ENCODE results near the gene OR2AT4. TPM values are rescaled to one million over a fixed set of nuclear protein-coding genes. Genes with fewer than 3 reads are reported as not detected.
A peak's percentile ranks its signal among the peaks of the same experiment; 100 is the strongest.

OR2AT4 gene
- total and polyA plus RNA-seq, 2 experiments from 2014 or later, result not detected

DNA sequence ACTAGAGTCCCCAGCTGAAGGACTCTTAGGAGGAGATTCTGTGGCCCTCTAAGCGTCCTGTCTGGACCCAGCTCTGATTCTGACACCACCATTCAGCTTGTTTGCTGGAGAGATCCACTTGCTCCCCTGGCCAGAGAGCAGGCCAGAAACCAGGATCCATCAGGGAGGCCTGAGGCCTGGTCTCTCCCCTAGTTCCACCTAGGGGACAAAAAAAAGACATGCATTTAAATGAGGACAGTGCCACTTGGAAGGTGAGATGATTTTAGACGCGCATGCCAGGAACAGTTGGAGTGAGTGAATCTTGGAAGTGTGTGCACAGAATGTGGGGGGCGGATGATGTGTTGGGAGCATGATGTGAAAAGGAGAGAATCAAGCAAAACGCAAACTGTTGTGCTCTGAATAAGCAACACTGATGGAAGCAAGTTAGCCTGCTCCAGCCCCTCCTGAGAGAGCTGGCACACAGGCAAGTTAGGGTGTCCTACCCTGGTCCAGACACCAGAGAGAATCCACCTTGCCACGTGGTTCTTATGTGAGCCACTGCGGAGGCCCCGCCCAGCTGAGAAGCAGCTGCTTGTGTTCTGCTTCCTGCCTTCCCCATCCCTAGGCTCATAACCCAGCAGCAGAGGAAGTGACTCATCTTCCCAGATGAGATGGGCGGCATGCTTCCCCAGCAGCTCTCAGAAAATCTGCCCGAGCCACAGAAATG lies 46.2 kb upstream of the OR2AT4 start:
- peak in 1 of 2 donors; percentile 95 for DNase-seq (ENCODE audit: low read depth in 1 of 2, low spot score in 1 of 2)
- Histone ChIP-seq H3K36me3 (no peaks in the 10 kb centered on the region), H3K4me3 (no peak overlapping the region), H3K4me1 (ENCODE audit: low read depth) (peaks cover 15% of the 10 kb centered on the region), H3K27ac (no peak overlapping the region), H3K27me3 (no peaks in the 10 kb centered on the region), H3K9me3 (ENCODE audit: low read depth) (no peaks in the 10 kb centered on the region)
- TF ChIP-seq, protein P1, sequence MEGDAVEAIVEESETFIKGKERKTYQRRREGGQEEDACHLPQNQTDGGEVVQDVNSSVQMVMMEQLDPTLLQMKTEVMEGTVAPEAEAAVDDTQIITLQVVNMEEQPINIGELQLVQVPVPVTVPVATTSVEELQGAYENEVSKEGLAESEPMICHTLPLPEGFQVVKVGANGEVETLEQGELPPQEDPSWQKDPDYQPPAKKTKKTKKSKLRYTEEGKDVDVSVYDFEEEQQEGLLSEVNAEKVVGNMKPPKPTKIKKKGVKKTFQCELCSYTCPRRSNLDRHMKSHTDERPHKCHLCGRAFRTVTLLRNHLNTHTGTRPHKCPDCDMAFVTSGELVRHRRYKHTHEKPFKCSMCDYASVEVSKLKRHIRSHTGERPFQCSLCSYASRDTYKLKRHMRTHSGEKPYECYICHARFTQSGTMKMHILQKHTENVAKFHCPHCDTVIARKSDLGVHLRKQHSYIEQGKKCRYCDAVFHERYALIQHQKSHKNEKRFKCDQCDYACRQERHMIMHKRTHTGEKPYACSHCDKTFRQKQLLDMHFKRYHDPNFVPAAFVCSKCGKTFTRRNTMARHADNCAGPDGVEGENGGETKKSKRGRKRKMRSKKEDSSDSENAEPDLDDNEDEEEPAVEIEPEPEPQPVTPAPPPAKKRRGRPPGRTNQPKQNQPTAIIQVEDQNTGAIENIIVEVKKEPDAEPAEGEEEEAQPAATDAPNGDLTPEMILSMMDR (IDR thresholded peaks at IDR 0.05; ENCODE audit: low read depth, low read length), result no peak

GRCh38 chr11:75141166-75141565 lies 44.5 kb upstream of the OR2AT4 start:
- no peak overlapping the region for H3K27ac ChIP-seq
- H3K27me3 ChIP-seq, result peaks cover 5% of the 10 kb centered on the region
- H3K36me3 ChIP-seq, result no peaks in the 10 kb centered on the region
- TF ChIP-seq, protein P1 (IDR thresholded peaks at IDR 0.05; ENCODE audit: low read depth, low read length), result no peak
- no peak for DNase-seq (ENCODE audit: low read depth in 1 of 2, low spot score in 1 of 2)
- no peaks in the 10 kb centered on the region for H3K9me3 ChIP-seq (ENCODE audit: low read depth)
- peaks cover 5% of the 10 kb centered on the region for H3K4me1 ChIP-seq (ENCODE audit: low read depth)
- no peak overlapping the region for H3K4me3 ChIP-seq

GRCh38 chr11:75140269-75141138 lies 43.8 kb upstream of the OR2AT4 start:
- TF ChIP-seq, protein P1 (IDR thresholded peaks at IDR 0.05; ENCODE audit: low read depth, low read length), result peak; percentile 98
- H3K36me3 ChIP-seq, result no peaks in the 10 kb centered on the region
- H3K27me3 ChIP-seq, result peaks cover 5% of the 10 kb centered on the region
- H3K4me1 ChIP-seq (ENCODE audit: low read depth), result peaks cover under 1% of the 10 kb centered on the region
- peak; percentile 49 to 60 for DNase-seq (ENCODE audit: low read depth in 1 of 2, low spot score in 1 of 2)
- H3K27ac ChIP-seq, result no peak overlapping the region
- H3K4me3 ChIP-seq, result no peak overlapping the region
- H3K9me3 ChIP-seq (ENCODE audit: low read depth), result no peaks in the 10 kb centered on the region

DNA sequence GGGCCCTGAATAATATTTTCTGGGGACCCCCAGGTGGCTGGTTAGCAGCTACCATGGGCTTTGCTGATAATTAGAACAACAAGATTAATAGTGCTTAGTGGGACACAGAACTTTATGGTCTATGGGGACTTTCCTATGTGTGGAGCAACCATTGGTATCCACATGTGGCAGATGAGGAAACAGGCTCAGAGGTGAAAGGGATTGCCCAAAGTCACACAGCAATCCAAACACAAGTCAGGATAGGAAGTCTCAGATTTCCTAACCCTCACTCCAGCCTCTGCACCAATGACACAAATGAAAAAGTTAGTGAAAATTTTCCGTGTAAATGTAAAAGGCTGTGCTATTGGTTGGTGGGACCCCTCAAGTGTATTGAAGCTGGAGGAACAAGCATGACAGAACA lies 39.0 kb upstream of the OR2AT4 start:
- Histone ChIP-seq H3K9me3 (ENCODE audit: low read depth) (no peaks in the 10 kb centered on the region), H3K36me3 (no peaks in the 10 kb centered on the region), H3K4me1 (ENCODE audit: low read depth) (no peaks in the 10 kb centered on the region), H3K4me3 (no peak overlapping the region), H3K27me3 (peaks cover 5% of the 10 kb centered on the region), H3K27ac (no peak overlapping the region)
- TF ChIP-seq, protein P1 (IDR thresholded peaks at IDR 0.05; ENCODE audit: low read depth, low read length), result no peak
- no peak for DNase-seq (ENCODE audit: low read depth in 1 of 2, low spot score in 1 of 2)

- TF ChIP-seq, protein P1 (IDR thresholded peaks at IDR 0.05; ENCODE audit: low read depth, low read length), result no peak
- H3K36me3 ChIP-seq, result no peaks in the 10 kb centered on the region
- no peak overlapping the region for H3K4me3 ChIP-seq
- no peak for DNase-seq (ENCODE audit: low read depth in 1 of 2, low spot score in 1 of 2)
- no peaks in the 10 kb centered on the region for H3K9me3 ChIP-seq (ENCODE audit: low read depth)
- H3K27me3 ChIP-seq, result peaks cover 5% of the 10 kb centered on the region
- H3K4me1 ChIP-seq (ENCODE audit: low read depth), result no peaks in the 10 kb centered on the region
- H3K27ac ChIP-seq, result no peak overlapping the region
Measured at GRCh38 chr11:75135021-75135650, 38.5 kb upstream of the OR2AT4 start.
